Glutamatergic neuron (in vitro differentiated cells): ENCODE data around the gene ZC3H7B. TPM values are rescaled to one million over a fixed set of nuclear protein-coding genes. Genes with fewer than 3 reads are reported as not detected.

Source experiments
- DNase-seq: peaks from one replicate; pipeline ENCODE4 v3.0.0; 2022
- H3K27ac Mint-ChIP-seq: one replicate; pipeline ENCODE4 v1.8.0; 2020; ENCODE audit warnings: mild to moderate bottlenecking, mixed read lengths, inconsistent platforms; ENCODE audit not compliant: unreplicated experiment
- H3K27me3 Mint-ChIP-seq: one replicate; pipeline ENCODE4 v1.8.0; 2020; ENCODE audit warnings: mild to moderate bottlenecking, moderate library complexity, mixed read lengths, inconsistent platforms; ENCODE audit not compliant: unreplicated experiment
- H3K36me3 Mint-ChIP-seq: one replicate; pipeline ENCODE4 v1.8.0; 2020; ENCODE audit warnings: mild to moderate bottlenecking, mixed read lengths, inconsistent platforms; ENCODE audit not compliant: unreplicated experiment
- H3K4me1 Mint-ChIP-seq: one replicate; pipeline ENCODE4 v1.8.0; 2020; ENCODE audit warnings: mild to moderate bottlenecking, low read depth, mixed read lengths, inconsistent platforms; ENCODE audit not compliant: unreplicated experiment
- H3K4me3 Mint-ChIP-seq: one replicate; pipeline ENCODE4 v1.8.0; 2020; ENCODE audit warnings: mild to moderate bottlenecking, mixed read lengths, inconsistent platforms; ENCODE audit not compliant: unreplicated experiment
- H3K9me3 Mint-ChIP-seq: one replicate; pipeline ENCODE4 v1.8.0; 2020; ENCODE audit warnings: mild to moderate bottlenecking, moderate library complexity, mixed read lengths, inconsistent platforms; ENCODE audit not compliant: unreplicated experiment
- CTCF ChIP-seq: fragments of 200-600 bp; sonication (generic); IDR thresholded peaks from one replicate; pipeline ENCODE4 v1.5.0; 2021; ENCODE audit not compliant: partially characterized antibody, unreplicated experiment
- total RNA-seq: library from RNA; stranded (reverse); fragmentation: NEBNext Ultra II Directional; extraction: Animal tissue kit (Norgen Biotek cat#: 25700); gene quantifications from one replicate; pipeline ENCODE4 v1.2.1, GENCODE V29; 2021; ENCODE audit not compliant: unreplicated experiment

ZC3H7B gene
- total RNA-seq, 1 donor from 2014 or later, result 51.6 TPM

GRCh38 chr22:41347066-41347859 is 45.9 kb downstream of the ZC3H7B start:
- Mint-ChIP-seq H3K4me1 (no peaks in the 10 kb centered on the region), H3K36me3 (peaks cover 7% of the 10 kb centered on the region), H3K9me3 (peaks cover 4% of the 10 kb centered on the region), H3K27ac (no peak overlapping the region), H3K27me3 (no peaks in the 10 kb centered on the region), H3K4me3 (no peak overlapping the region)
- TF ChIP-seq CTCF, result no peak
- DNase-seq, result no peak

- no peak for TF ChIP-seq CTCF
- no peaks in the 10 kb centered on the region for H3K27me3 Mint-ChIP-seq
- peaks cover 4% of the 10 kb centered on the region for H3K9me3 Mint-ChIP-seq
- no peak overlapping the region for H3K27ac Mint-ChIP-seq
- no peaks in the 10 kb centered on the region for H3K4me1 Mint-ChIP-seq
- no peak for DNase-seq
- peaks cover 7% of the 10 kb centered on the region for H3K36me3 Mint-ChIP-seq
- no peak overlapping the region for H3K4me3 Mint-ChIP-seq
Measured at GRCh38 chr22:41348964-41349484, 47.7 kb downstream of the ZC3H7B start.

- Mint-ChIP-seq H3K4me1 (peaks cover 2% of the 10 kb centered on the region), H3K36me3 (peaks cover 7% of the 10 kb centered on the region), H3K4me3 (no peak overlapping the region), H3K27ac (no peak overlapping the region), H3K27me3 (no peaks in the 10 kb centered on the region), H3K9me3 (peaks cover 6% of the 10 kb centered on the region)
- no peak for DNase-seq
- TF ChIP-seq CTCF, result no peak
Measured at GRCh38 chr22:41350087-41350486, 48.8 kb downstream of the ZC3H7B start.

GRCh38 chr22:41351011-41351410 is 49.7 kb downstream of the ZC3H7B start:
- H3K9me3 Mint-ChIP-seq, result peaks cover 6% of the 10 kb centered on the region
- no peak overlapping the region for H3K4me3 Mint-ChIP-seq
- no peak for DNase-seq
- TF ChIP-seq CTCF, result no peak
- peaks cover 7% of the 10 kb centered on the region for H3K36me3 Mint-ChIP-seq
- H3K27ac Mint-ChIP-seq, result no peak overlapping the region
- no peaks in the 10 kb centered on the region for H3K27me3 Mint-ChIP-seq
- peaks cover 2% of the 10 kb centered on the region for H3K4me1 Mint-ChIP-seq

GRCh38 chr22:41352058-41352457 is 50.7 kb downstream of the ZC3H7B start:
- Mint-ChIP-seq H3K36me3 (peaks cover 7% of the 10 kb centered on the region), H3K27me3 (no peaks in the 10 kb centered on the region), H3K4me1 (peaks cover 2% of the 10 kb centered on the region), H3K9me3 (peaks cover 6% of the 10 kb centered on the region), H3K4me3 (no peak overlapping the region), H3K27ac (no peak overlapping the region)
- no peak for DNase-seq
- TF ChIP-seq CTCF, result no peak
